ENCODE data around the gene PCDHGB3. TPM values are rescaled to one million over a fixed set of nuclear protein-coding genes. Genes with fewer than 3 reads are reported as not detected.

PCDHGB3 gene
- total RNA-seq, 1 experiment from 2014 or later = 1.6 TPM

GRCh38 chr5:141343242-141343952 is 26.6 kb upstream of the PCDHGB3 start, which contains the start of gene PCDHGA3:
PCDHGA3 (plus strand) TSS chr5:141343829; CDS start chr5:141344034, 205 bp downstream.
- no peak within 1 kb of the TSS for H3K9ac ChIP-seq (ENCODE audit: extremely low read depth, insufficient read length, low read length)
- H3K27ac Mint-ChIP-seq = no peak within 1 kb of the TSS
- H2BK20ac ChIP-seq (ENCODE audit: low read depth, low read length, poor library complexity, severe bottlenecking) = no peak within 1 kb of the TSS

More at GRCh38 chr5:141343242-141343952, 26.6 kb upstream of the PCDHGB3 start, which contains the start of gene PCDHGA3:
- Histone ChIP-seq H3K27ac (ENCODE audit: insufficient read length, low read depth, low read length) (no peak within 1 kb of the TSS), H3K23ac (ENCODE audit: insufficient read length, low read depth, low read length) (no peak within 1 kb of the TSS), H2AFZ (ENCODE audit: low read length) (peak within 1 kb of the TSS; percentile 35), H3K14ac (ENCODE audit: insufficient read depth, low read length) (no peak within 1 kb of the TSS), H3K56ac (ENCODE audit: insufficient read length, low read depth, low read length) (no peak within 1 kb of the TSS), H2BK5ac (ENCODE audit: insufficient read length, low read length) (no peak within 1 kb of the TSS), H3K4me1 (ENCODE audit: insufficient read depth, low read length) (no peaks in the 10 kb centered on the region), H4K91ac (ENCODE audit: insufficient read length, low read depth, low read length) (no peak within 1 kb of the TSS), H3K9me3 (ENCODE audit: control insufficient read depth, low read depth, low read length) (peaks cover 25% of the 10 kb centered on the region), H3K4ac (ENCODE audit: low read depth, low read length) (no peak within 1 kb of the TSS), H4K20me1 (ENCODE audit: control insufficient read depth, insufficient read depth, insufficient read length) (no peaks in the 10 kb centered on the region), H3K79me1 (ENCODE audit: insufficient read depth, low read depth, low read length, poor library complexity, severe bottlenecking) (no peaks in the 10 kb centered on the region), H3K79me2 (ENCODE audit: insufficient read depth, low read length) (no peaks in the 10 kb centered on the region), H3K23me2 (ENCODE audit: insufficient read length, low read depth, low read length, poor library complexity, severe bottlenecking) (no peaks in the 10 kb centered on the region), H3K27me3 (ENCODE audit: insufficient read depth, low read length) (no peaks in the 10 kb centered on the region), H4K5ac (ENCODE audit: insufficient read length, low read depth, low read length) (no peak within 1 kb of the TSS), H2BK15ac (ENCODE audit: low read depth, low read length) (no peak within 1 kb of the TSS), H4K8ac (replicated peaks; ENCODE audit: insufficient read length, low read depth, low read length) (no peak within 1 kb of the TSS), H2BK12ac (ENCODE audit: insufficient read length, low read depth, low read length) (no peak within 1 kb of the TSS), H3T11ph (ENCODE audit: low read length) (no peak within 1 kb of the TSS), H2BK120ac (ENCODE audit: low read depth, low read length, poor library complexity, severe bottlenecking) (no peak within 1 kb of the TSS), H3K4me2 (ENCODE audit: insufficient read depth, insufficient read length, low read length) (no peak within 1 kb of the TSS), H3K18ac (ENCODE audit: insufficient read length, low read depth, low read length) (no peak within 1 kb of the TSS), H2AK5ac (ENCODE audit: insufficient read length, low read length) (no peak within 1 kb of the TSS)
- Mint-ChIP-seq H3K4me1 (peaks cover 2 to 4% of the 10 kb centered on the region in 2 experiments; a peak in 2 of 4 replicates), H3K9me3 (peaks cover 65 to 77% of the 10 kb centered on the region in 2 experiments), H3K36me3 (ENCODE audit: insufficient read depth in 1 of 3, low read depth in 3 of 3) (peaks cover 17 to 52% (median 33%) of the 10 kb centered on the region in 3 experiments), H3K4me3 (peak within 1 kb of the TSS in 1 of 2 experiments; percentile 44; a peak in 1 of 5 replicates), H3K27me3 (ENCODE audit: low read depth) (peaks cover 9% of the 10 kb centered on the region)
- TF ChIP-seq CTCF (conservative IDR thresholded peaks at IDR 0.05) = peak; percentile 66
- no peak for DNase-seq
- WGBS (ENCODE audit: extremely low coverage, insufficient read length, low lambda C conversion rate) = no CpG with 5 or more reads among the region's 9 CpGs

Measured in H9 (cell line).